ENCODE results near the gene STUM. TPM values are rescaled to one million over a fixed set of nuclear protein-coding genes. Genes with fewer than 3 reads are reported as not detected.

Gene STUM
- total RNA-seq, 3 donors from 2014 or later: 1.1 to 7.2 (median 2.2) TPM

GRCh38 chr1:226625832-226626576 is 77.4 kb downstream of the STUM start:
- no peaks in the 10 kb centered on the region for H3K27me3 ChIP-seq
- H3K36me3 ChIP-seq: no peaks in the 10 kb centered on the region
- H3K27ac ChIP-seq: no peak overlapping the region
- TF ChIP-seq POLR2AphosphoS5 (IDR thresholded peaks at IDR 0.05): no peak
- no peak for TF ChIP-seq POLR2A (IDR thresholded peaks at IDR 0.05)
- no peak for TF ChIP-seq CTCF (IDR thresholded peaks at IDR 0.05)
- no peaks in the 10 kb centered on the region for H3K9me3 ChIP-seq
- intact Hi-C loops (cut with DNase I; ENCODE audit: low total_unique reads): no loop called here
- H3K4me1 ChIP-seq: no peaks in the 10 kb centered on the region
- peak overlapping the region in 1 of 3 donors; percentile 4 for H3K4me3 ChIP-seq
- DNase-seq (ENCODE audit: low spot score in 2 of 2): no peak

GRCh38 chr1:226626577-226626956 is 78.0 kb downstream of the STUM start:
- DNase-seq (ENCODE audit: low spot score in 2 of 2): peak; percentile 48 to 72
- TF ChIP-seq CTCF (IDR thresholded peaks at IDR 0.05) (peak; percentile 82 to 96 (median 92)), POLR2AphosphoS5 (IDR thresholded peaks at IDR 0.05) (peak; percentile 65 to 76 (median 71)), POLR2A (IDR thresholded peaks at IDR 0.05) (no peak)
- Histone ChIP-seq H3K27me3 (no peaks in the 10 kb centered on the region), H3K4me3 (peak overlapping the region in 1 of 3 donors; percentile 4), H3K4me1 (no peaks in the 10 kb centered on the region), H3K27ac (peak overlapping the region in 1 of 2 donors; percentile 49), H3K36me3 (no peaks in the 10 kb centered on the region), H3K9me3 (no peaks in the 10 kb centered on the region)
- intact Hi-C loops (cut with DNase I; ENCODE audit: low total_unique reads): no loop called here

GRCh38 chr1:226627050-226627755 is 78.6 kb downstream of the STUM start:
- H3K9me3 ChIP-seq: no peaks in the 10 kb centered on the region
- no peaks in the 10 kb centered on the region for H3K36me3 ChIP-seq
- no peak for TF ChIP-seq POLR2AphosphoS5 (IDR thresholded peaks at IDR 0.05)
- TF ChIP-seq POLR2A (IDR thresholded peaks at IDR 0.05): no peak
- no peak for TF ChIP-seq CTCF (IDR thresholded peaks at IDR 0.05)
- H3K4me3 ChIP-seq: no peak overlapping the region
- DNase-seq (ENCODE audit: low spot score in 2 of 2): no peak
- no peaks in the 10 kb centered on the region for H3K4me1 ChIP-seq
- H3K27ac ChIP-seq: peak overlapping the region in 1 of 2 donors; percentile 49
- no peaks in the 10 kb centered on the region for H3K27me3 ChIP-seq
- intact Hi-C loops (cut with DNase I; ENCODE audit: low total_unique reads): no loop called here

- Histone ChIP-seq H3K9me3 (no peaks in the 10 kb centered on the region), H3K27ac (no peak overlapping the region), H3K4me3 (no peak overlapping the region), H3K4me1 (no peaks in the 10 kb centered on the region), H3K27me3 (no peaks in the 10 kb centered on the region), H3K36me3 (no peaks in the 10 kb centered on the region)
- intact Hi-C loops (cut with DNase I; ENCODE audit: low total_unique reads): no loop called here
- TF ChIP-seq POLR2A (IDR thresholded peaks at IDR 0.05) (no peak), CTCF (IDR thresholded peaks at IDR 0.05) (no peak), POLR2AphosphoS5 (IDR thresholded peaks at IDR 0.05) (no peak)
- peak in 1 of 2 donors; percentile 6 for DNase-seq (ENCODE audit: low spot score in 2 of 2)
Observed at GRCh38 chr1:226627924-226628611, 79.5 kb downstream of the STUM start.
